Fibroblast of mammary gland (primary cell): ENCODE data around the gene ITPRIPL1.

Experiments
- DNase-seq: peaks from one replicate; pipeline ENCODE4 v3.0.0-alpha.2; 2010; ENCODE audit warnings: low read depth
- H3K4me3 ChIP-seq: 2 replicates; pipeline ENCODE4 v1.5.1; 2011; ENCODE audit warnings: low read depth, mild to moderate bottlenecking, low read length, moderate library complexity; ENCODE audit not compliant: control insufficient read depth
- TF ChIP-seq, protein P1 (sequence below): conservative IDR thresholded peaks from 2 replicates; pipeline ENCODE4 v1.5.1; 2011; ENCODE audit warnings: low read depth, low read length, inconsistent platforms; ENCODE audit not compliant: control insufficient read depth, insufficient read depth

The ITPRIPL1 gene

DNA sequence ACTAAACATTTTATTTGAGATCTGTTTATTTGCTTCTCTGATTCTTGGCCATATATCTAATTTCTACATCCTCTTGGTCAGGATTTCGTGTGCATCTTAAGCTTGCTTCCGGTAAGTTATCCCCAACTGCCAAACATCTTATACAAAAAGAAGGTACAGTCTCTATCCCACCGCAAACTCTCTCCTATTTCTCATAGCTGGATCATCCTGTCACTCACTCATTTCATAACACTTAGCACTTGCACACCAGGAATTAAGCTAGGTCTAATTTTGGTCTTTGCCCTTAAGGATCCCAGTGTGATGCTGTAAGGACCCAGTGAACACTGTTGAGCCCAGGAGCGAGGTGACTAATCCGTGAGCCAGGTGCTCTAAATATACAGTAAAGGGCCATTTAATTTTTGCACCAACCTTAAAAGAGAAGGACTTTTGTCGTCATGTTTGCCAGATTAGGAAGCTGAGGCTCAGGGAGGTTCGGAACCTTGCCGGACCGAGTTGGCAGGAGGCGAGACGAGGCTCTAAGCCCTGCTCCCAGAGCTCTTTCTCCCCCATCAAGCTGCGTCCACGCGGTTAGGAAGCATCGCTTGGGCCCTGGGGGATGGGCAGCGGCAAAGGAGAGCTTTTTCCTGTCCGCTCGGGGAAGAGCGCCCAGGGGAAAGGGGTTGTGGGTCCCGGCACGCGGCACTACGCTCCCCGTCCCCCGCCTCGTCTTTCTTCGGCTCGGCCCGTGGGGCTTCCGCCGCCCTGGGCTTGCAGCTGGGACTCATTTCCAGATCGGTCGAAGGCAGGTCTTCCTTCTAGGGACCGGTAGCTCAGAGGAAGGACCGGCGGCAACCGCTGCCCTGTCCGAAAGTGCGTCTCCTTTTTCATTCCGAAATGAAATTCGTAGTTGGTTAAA lies 4.1 kb upstream of the ITPRIPL1 start:
- TF ChIP-seq, protein P1, sequence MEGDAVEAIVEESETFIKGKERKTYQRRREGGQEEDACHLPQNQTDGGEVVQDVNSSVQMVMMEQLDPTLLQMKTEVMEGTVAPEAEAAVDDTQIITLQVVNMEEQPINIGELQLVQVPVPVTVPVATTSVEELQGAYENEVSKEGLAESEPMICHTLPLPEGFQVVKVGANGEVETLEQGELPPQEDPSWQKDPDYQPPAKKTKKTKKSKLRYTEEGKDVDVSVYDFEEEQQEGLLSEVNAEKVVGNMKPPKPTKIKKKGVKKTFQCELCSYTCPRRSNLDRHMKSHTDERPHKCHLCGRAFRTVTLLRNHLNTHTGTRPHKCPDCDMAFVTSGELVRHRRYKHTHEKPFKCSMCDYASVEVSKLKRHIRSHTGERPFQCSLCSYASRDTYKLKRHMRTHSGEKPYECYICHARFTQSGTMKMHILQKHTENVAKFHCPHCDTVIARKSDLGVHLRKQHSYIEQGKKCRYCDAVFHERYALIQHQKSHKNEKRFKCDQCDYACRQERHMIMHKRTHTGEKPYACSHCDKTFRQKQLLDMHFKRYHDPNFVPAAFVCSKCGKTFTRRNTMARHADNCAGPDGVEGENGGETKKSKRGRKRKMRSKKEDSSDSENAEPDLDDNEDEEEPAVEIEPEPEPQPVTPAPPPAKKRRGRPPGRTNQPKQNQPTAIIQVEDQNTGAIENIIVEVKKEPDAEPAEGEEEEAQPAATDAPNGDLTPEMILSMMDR, result no peak
- H3K4me3 ChIP-seq, result peak overlapping the region; percentile 54
- DNase-seq, result peak; percentile 11

- DNase-seq, result no peak
- H3K4me3 ChIP-seq, result no peak overlapping the region
- TF ChIP-seq, protein P1, result no peak
Measured at GRCh38 chr2:96323849-96324248, 1.3 kb upstream of the ITPRIPL1 start.

DNA sequence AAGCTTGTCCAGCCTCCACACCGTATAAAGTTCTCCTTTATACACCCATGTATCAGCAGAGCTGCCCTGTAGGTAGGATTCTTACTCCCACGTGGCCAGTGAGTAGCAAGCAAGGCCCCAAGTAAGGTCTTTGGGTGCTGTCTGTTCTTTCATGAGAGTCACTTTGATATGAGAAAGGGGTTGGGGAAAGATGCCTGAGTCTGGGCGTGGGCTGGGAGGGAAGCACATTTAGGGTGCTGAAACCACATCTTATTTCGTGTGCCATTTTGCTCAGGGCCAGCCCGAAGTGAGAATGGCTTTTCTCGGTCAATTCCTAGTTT lies 436 bp upstream of the ITPRIPL1 start:
- no peak for DNase-seq
- H3K4me3 ChIP-seq, result no peak overlapping the region
- TF ChIP-seq, protein P1, result no peak

DNA sequence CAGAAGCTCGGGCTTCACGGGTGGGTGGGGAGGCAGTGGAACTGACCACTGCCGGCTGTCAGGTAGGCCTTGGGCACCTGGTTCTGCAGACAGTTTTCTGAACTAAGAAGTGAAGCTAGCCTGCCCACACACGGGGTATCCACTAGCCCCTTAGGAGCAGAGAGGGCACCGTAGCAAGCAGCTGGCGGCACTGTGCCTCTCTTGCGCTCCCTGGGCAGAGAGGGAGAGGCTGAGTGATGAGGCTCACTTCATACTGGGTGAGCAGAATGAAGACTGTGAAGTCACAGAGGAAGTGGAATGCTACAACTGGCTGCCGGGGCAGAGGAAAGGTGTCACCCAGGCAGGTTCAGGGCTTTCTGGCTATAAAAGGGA lies 753 bp downstream of the ITPRIPL1 start:
- DNase-seq, result no peak
- TF ChIP-seq, protein P1, result no peak
- peak overlapping the region; percentile 52 for H3K4me3 ChIP-seq

DNA sequence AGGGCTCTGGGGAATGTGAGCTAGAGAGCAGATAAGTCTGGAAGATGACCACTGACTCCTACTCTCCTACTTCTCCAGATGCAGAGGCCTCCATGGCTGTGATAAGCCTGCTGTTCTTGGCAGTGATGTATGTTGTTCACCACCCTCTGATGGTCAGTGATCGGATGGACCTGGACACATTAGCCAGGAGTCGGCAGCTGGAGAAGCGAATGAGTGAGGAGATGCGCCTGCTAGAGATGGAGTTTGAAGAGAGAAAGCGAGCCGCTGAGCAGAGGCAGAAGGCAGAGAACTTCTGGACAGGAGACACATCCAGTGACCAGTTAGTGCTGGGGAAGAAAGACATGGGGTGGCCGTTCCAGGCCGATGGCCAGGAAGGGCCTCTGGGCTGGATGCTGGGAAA lies 1.4 kb downstream of the ITPRIPL1 start:
- TF ChIP-seq, protein P1, result no peak
- H3K4me3 ChIP-seq, result no peak overlapping the region
- no peak for DNase-seq

DNA sequence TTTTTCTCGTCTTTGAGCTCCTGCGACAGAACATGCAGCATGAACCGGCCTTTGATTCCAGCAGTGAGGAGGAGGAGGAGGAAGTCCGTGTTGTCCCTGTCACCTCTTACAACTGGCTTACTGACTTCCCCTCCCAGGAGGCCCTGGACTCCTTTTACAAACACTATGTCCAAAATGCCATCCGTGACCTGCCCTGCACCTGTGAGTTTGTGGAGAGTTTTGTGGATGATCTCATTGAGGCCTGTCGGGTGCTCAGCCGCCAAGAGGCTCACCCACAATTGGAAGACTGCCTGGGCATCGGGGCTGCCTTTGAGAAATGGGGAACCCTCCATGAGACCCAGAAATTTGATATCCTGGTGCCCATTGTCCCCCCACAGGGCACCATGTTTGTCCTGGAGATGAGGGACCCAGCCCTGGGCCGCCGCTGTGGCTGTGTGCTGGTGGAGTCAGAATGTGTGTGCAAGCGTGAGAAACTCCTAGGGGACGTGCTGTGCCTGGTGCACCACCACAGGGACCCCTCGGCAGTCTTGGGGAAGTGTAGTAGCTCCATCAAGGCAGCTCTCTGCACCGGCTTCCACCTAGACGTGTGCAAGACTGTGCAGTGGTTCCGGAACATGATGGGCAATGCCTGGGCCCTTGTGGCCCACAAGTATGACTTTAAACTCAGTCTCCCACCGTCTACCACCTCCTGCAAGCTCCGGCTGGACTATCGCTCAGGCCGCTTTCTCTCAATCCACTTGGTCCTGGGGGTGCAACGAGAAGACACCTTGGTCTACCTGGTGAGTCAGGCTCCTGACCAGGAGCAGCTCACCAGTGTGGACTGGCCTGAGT lies 2.1 kb downstream of the ITPRIPL1 start:
- no peak overlapping the region for H3K4me3 ChIP-seq
- TF ChIP-seq, protein P1, result no peak
- DNase-seq, result no peak
